ENCODE data around the gene PAK5. TPM values are rescaled to one million over a fixed set of nuclear protein-coding genes. Genes with fewer than 3 reads are reported as not detected.

The PAK5 gene
- total and polyA plus RNA-seq, 9 of the 15 experiments (the other 6 are each of a cell fraction or from before 2014, with no cell fraction given), result not detected

- TF ChIP-seq ZNF609 (CRISPR knock-in tag; IDR thresholded peaks at IDR 0.05; ENCODE audit: borderline replicate concordance) (no peak), E2F8 (IDR thresholded peaks at IDR 0.05; ENCODE audit: low read depth, partially characterized antibody) (no peak)
These were observed 23.2 kb downstream of the PAK5 start (continued) for GRCh38 chr20:9815632-9816031.

GRCh38 chr20:9810738-9811137 lies 28.1 kb downstream of the PAK5 start:
- Histone ChIP-seq H3K36me3 (ENCODE audit: control insufficient read depth, insufficient read depth, low read length) (no peaks in the 10 kb centered on the region), H3K4me1 (replicated peaks in 1 of 2; ENCODE audit: control insufficient read depth in 2 of 2, insufficient read depth in 2 of 2, low read length in 2 of 2) (no peaks in the 10 kb centered on the region), H3K9me1 (ENCODE audit: control insufficient read depth, insufficient read depth, low read length) (no peaks in the 10 kb centered on the region), H2AFZ (ENCODE audit: low read depth, low read length) (no peak overlapping the region), H3K4me2 (ENCODE audit: insufficient read depth, low read length) (no peak overlapping the region), H3K4me3 (no peak overlapping the region), H3K9me3 (replicated peaks; ENCODE audit: control insufficient read depth, insufficient read depth, low read depth, low read length) (no peaks in the 10 kb centered on the region), H3K9ac (ENCODE audit: insufficient read depth in 1 of 2, low read depth in 2 of 2, low read length in 2 of 2) (no peak overlapping the region), H4K20me1 (replicated peaks; ENCODE audit: control insufficient read depth, insufficient read depth, low read length) (no peaks in the 10 kb centered on the region), H3K79me2 (ENCODE audit: control insufficient read depth, insufficient read depth, low read length) (no peaks in the 10 kb centered on the region), H3K27ac (ENCODE audit: extremely low read depth, low read depth, low read length) (no peak overlapping the region), H3K27me3 (ENCODE audit: control insufficient read depth in 2 of 2, insufficient read depth in 2 of 2, low read length in 2 of 2) (no peaks in the 10 kb centered on the region)
- whole genome bisulfite sequencing (ENCODE audit: insufficient coverage, low coverage, missing lambda C conversion rate), result 0% methylated on average over 1 of the region's 1 CpG
- no peak for DNase-seq (ENCODE audit: extremely low read depth in 1 of 4, low spot score in 3 of 4)
- intact Hi-C loops (cut with micrococcal nuclease), result no loop called here
- BruUV-seq (replicated peaks), result no TSS peak
- FAIRE-seq, result no peak
- ATAC-seq, result no peak
- ChIA-PET CTCF (ENCODE audit: low intra/inter-chr PET ratio) (no interaction called here), POLR2A (no interaction called here)
- in situ Hi-C loops (cut with MboI), result no loop called here
- TF ChIP-seq NFIC (IDR thresholded peaks at IDR 0.05), result no peak
- TF ChIP-seq ZNF561 (CRISPR knock-in tag; conservative IDR thresholded peaks at IDR 0.05), result no peak
- no peak for TF ChIP-seq ESRRB (CRISPR knock-in tag; IDR thresholded peaks at IDR 0.05; ENCODE audit: borderline replicate concordance)
- TF ChIP-seq GMEB1 (CRISPR knock-in tag; IDR thresholded peaks at IDR 0.05), result no peak
- no peak for TF ChIP-seq CEBPB (tag; IDR thresholded peaks at IDR 0.05)
- no peak for TF ChIP-seq ZNF518B (CRISPR knock-in tag; IDR thresholded peaks at IDR 0.05)
